GM20000 (cell line): ENCODE data around the gene TRPV6.

Experiments
- DNase-seq: peaks from one replicate; pipeline ENCODE4 v3.0.0; 2012; ENCODE audit warnings: low spot score
- TF ChIP-seq, protein P1 (sequence below): IDR thresholded peaks from 2 replicates; pipeline ENCODE4 v1.5.1; 2012; ENCODE audit warnings: mild to moderate bottlenecking, control low read depth; ENCODE audit errors: extremely low read depth, missing control alignments

The TRPV6 gene

DNA sequence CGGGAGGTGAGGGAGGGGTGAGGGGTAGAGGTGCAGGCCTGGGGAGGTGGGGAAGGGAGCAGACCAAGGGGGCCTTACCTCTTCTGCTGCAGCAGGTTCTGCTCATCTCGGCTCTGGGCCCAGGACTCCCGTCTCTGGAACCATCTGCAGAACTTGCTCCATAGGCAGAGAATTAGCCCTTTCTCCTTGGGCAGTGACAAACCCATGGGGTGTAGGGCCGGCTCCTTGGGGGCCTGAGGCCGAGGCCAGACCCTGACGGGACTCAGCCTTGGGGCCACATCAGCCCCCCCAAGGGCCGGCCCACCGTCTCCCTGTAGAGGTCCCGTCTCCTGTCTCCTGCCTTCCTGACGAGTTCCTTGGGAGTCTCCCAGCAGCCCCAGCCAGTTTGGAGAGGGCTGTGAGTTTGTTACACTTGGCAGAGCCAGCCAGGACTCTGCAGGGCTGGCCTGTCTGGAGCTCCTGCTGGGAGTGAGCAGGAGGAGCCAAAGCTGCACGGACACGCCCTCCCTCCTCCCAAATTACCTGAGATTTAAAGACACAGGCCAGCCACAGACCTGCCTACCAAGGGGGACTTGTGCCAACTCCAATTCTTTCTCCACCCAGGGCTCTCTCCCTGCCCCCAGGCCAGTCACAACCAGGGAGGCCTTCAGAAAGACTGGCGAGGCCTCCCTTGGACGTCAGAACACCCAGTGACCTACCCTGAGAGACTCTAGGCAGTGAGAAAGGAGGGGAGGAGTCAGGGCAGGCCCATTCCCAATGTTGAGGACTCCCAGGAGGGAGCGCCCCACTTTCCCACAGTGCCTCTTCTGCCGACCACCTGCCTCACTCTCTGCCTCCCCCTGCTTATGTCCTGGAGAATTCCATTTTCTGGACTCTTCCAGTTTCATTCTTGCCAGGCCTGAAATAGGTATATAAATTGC lies at the start of gene TRPV6:
TRPV6 (minus strand) TSS at position 435 of the 920 bp plus-strand sequence.
- no peak for DNase-seq
- TF ChIP-seq, protein P1, sequence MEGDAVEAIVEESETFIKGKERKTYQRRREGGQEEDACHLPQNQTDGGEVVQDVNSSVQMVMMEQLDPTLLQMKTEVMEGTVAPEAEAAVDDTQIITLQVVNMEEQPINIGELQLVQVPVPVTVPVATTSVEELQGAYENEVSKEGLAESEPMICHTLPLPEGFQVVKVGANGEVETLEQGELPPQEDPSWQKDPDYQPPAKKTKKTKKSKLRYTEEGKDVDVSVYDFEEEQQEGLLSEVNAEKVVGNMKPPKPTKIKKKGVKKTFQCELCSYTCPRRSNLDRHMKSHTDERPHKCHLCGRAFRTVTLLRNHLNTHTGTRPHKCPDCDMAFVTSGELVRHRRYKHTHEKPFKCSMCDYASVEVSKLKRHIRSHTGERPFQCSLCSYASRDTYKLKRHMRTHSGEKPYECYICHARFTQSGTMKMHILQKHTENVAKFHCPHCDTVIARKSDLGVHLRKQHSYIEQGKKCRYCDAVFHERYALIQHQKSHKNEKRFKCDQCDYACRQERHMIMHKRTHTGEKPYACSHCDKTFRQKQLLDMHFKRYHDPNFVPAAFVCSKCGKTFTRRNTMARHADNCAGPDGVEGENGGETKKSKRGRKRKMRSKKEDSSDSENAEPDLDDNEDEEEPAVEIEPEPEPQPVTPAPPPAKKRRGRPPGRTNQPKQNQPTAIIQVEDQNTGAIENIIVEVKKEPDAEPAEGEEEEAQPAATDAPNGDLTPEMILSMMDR, result no peak

DNA sequence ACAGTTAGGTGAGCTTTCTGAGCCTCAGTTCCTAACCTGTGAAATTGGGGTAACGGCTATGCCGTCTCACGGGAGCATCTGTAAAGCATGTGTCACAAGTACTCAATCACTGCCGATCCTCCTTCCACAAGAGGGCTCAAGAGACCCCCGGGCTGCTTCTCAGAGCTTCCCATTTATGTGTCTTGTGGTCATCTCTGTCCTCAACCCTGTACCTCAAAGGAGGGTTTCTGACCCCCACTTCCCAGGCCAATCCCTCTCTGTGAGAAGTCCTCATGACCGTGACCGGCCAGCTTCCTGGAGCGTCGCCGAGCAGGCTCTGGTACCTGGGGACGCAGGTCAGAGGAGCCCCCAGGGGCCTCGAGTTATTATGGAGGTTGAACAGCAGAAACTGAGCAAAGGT lies 48.5 kb upstream of the TRPV6 start:
- DNase-seq, result no peak
- TF ChIP-seq, protein P1, result no peak

DNA sequence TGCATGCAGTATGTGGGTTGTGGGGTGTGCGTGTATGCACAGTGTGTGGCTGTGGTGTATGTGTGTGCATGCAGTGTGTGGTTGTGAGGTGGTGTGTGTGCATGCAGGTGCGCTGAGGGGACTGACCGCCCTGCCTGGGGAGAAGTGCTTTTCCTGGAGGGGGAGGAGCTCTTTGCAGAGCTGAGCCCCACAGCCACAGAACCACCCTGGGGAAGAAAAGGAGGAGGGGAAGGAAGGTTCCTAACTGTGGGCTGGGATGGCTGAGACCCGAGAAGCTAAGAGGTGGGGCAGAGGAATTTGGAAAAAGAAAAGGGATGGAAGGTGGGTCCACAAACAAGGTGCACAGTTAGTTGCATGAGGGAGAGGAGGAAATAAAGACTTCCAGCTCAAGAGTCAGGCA lies 48.1 kb upstream of the TRPV6 start, which contains the start of gene TRPV5:
TRPV5 (minus strand) TSS at position 123 of the 400 bp plus-strand sequence. CDS start 287 bp downstream, outside the sequence.
- TF ChIP-seq, protein P1, result no peak
- DNase-seq, result no peak

DNA sequence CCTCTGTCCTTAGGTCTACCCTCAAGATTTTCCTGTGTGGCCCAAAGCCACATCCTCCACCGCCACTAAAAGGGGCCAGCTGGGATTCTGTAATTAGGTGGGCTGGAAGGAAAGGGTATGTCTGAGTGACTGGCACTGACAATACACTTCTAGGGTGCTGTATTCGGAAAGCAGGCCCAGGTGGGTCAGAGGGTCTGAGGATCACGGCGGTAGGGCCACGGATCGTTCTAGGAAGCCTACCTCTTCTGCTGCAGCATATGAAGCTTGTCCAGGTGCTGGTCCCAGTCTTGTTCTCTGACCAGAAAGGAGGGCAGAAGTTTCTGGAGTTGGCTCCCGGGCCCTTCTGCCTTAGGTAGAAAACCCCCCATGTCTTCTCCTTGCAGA lies 47.5 kb upstream of the TRPV6 start:
- TF ChIP-seq, protein P1, result no peak
- no peak for DNase-seq

DNA sequence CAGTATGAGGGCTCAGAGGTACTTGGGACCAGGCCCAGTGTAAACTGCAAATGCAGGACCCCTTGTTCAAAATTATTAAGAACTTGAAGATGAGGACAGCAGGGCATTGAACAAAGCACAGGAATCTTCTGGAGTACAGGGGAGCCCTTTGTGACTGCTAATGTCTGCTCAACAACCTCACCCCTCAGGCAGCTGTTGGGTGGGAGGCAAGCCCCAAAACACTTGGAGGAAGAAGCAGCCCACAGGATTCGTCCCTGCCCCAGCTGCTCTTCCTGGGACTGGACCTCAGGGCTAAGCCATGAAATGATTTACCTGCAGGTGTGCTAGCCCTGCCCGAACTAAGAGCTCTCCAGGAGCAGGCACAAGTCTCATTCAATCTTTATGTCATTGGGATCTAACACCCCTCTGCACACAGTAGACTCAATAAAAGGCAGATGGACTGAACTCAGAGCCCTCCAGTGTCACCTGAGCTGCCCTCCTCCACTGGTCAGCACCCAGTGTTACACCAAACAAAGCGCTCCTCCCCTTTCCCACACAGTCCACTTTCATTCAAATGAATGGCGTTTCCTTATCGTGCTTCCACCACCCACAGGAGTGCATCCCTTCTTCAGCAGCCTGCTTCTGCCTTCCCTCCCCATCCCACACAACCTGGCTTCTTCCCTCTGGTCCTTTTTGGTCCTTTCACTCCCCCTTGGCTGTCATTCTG lies 47.0 kb upstream of the TRPV6 start:
- no peak for DNase-seq
- TF ChIP-seq, protein P1, result no peak

DNA sequence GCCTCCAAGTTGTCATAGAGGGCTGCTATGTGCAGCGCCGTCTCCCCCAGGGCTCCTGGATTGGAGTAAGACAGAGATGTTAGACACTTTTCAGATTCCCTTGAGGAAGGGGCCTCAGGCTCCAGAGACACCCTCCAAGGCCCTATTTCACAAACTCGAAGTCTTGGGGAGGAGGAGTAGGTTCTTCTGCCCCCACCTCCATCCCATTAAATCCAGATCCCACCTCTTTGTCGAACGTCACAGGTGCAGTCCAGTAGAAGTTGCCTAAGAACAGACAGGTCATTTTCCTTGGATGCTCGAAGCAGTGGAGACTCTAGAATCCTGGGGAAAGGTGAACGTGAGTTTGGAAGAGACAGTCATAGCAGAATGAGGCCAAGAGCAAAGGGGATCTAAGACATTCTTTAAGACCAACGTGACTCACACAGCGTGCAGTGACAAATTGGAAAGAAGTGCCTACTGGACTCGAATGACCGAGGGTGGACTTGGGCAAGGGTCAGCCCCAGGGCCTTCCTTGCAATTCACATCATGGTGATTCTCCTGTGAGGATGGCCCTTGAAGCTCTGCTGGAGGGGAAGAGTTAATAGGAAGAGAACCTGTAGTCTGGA lies 44.7 kb upstream of the TRPV6 start:
- DNase-seq, result no peak

More for the DNA sequence above, 44.7 kb upstream of the TRPV6 start:
- TF ChIP-seq, protein P1, result no peak
